ENCODE data around the gene DNASE1.
"Not testable (repeated sequence)": the region's sequence is repeated elsewhere in the genome, so short reads cannot be mapped to it uniquely, and the experiment has no call there.

The DNASE1 gene, protein sequence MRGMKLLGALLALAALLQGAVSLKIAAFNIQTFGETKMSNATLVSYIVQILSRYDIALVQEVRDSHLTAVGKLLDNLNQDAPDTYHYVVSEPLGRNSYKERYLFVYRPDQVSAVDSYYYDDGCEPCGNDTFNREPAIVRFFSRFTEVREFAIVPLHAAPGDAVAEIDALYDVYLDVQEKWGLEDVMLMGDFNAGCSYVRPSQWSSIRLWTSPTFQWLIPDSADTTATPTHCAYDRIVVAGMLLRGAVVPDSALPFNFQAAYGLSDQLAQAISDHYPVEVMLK

GRCh38 chr16:3654249-3654991 lies at the start of gene DNASE1:
Gene DNASE1, plus strand, starts transcription at chr16:3654691. Its CDS starts 683 bp downstream, at chr16:3655374.
- DNase-seq: peak; percentile 13

DNA sequence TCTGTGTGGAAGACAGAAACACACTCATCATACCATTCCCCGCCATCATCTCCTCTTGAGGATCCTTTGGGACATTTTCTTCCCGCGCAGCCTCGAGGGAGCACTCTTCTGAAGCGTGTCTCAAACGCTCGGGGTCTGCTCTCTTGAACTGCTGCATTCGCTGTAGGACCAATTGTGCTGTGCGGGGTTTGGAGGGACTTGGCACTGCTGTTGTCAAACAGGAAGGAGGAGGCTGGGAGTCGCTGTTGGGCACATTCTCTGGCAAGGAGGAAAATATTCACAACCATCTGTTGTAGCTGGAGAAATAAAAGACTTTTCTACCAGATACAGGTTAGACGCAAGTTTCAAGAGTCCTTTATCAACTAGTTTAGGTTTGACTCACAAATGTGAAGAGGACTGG lies 48.0 kb upstream of the DNASE1 start:
- DNase-seq: no peak

- DNase-seq: no peak
Measured at GRCh38 chr16:3607161-3607560, 47.3 kb upstream of the DNASE1 start.

DNA sequence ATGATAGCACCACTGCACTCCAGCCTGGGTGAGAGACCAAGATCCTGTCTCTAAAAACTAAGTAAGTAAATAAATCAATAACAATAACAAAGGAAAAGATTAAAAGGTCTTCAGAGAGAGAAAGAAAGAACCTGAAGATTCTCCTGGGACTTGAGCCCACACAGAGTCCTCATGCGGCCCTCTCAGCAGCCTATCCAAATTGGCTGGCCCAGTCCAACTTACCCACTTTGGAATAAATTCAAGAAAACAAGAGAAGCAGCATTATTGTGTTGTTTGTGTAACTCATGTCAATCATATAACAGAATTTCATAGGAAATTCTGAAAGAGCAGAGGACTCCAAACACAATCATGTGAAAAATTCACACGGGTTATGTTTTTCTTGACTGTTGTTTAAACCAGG lies 46.9 kb upstream of the DNASE1 start:
- no peak for DNase-seq

- DNase-seq: no peak
Measured at GRCh38 chr16:3608069-3608468, 46.4 kb upstream of the DNASE1 start.

DNA sequence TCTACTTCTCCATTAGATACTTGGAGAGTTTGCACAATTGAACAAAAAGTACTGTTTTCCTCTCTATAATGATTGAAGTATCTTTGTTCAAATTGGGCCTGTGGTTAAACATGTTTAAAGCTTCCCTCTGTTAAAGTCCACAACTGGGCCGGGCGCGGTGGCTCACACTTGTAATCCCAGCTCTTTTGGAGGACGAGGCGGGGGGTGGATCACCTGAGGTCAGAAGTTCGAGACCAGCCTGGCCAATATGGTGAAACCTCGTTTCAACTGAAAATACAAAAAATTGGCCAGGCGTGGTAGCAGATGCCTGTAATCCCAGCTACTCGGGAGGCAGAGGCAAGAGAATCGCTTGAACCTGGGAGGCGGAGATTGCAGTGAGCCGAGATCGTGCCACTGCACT lies 45.5 kb upstream of the DNASE1 start:
- DNase-seq: not testable (repeated sequence)

- no peak for DNase-seq
Measured at GRCh38 chr16:3609895-3610697, 44.4 kb upstream of the DNASE1 start.

DNA sequence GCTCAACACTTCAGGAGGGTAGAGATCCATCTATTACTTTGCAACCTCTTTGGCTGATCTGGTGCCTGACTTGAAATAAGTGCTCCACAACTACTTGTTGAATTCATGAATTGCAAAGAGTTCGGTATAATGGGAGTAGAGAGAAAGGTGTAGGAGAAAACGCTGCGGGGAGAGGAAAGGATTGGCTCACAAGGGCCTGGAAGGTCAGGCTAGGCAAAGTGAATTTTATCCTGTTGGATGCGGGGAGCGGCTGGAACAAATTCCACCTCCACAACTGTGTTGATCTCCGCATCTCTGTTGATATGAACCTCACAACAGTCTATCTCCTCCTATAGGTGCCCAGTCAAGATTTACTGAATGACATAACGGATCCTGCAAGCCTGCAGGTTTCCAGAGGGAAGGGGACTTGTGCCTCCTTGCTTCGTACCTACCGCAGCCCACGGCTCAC lies 43.8 kb upstream of the DNASE1 start:
- no peak for DNase-seq

DNA sequence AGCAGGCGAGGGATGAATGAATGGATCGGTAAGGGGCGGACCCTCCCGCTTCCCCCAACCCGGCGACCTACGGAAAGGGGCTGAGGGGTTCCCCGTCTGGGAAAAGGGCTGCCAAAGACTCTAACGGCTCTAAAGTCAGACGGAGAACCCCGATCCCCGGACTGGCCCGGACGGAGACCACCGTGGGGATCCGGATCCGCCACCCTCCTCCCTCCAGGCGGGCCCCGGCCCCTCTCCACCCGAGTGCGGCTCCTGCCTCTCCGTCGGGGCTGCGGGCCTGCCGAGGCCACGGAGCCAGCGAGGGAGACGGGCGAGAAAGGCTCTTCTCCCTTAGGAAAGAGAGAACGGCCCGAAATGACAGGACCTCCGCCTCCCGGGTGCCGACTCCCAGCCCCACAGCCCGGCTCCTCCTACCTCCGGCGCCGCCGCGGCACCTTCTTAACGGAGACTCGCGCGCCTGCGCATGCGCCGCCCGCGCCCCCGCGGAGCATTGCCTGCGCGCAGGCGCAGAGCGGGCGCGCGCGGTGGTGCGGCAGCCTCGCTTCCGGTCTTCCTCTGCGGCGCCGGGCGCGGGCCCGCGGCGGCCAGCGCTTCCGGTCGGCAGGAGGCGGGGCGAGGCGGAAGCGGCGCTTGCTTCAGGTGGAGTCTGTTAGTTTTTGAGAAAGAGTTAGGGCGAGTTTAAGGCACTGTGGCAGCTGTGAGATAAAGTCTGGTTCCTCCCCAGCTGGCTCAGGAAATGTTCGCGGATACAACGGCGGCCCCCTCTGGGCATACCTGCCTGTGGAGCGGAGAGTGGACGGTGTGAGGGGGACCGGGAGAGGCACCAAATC lies 43.1 kb upstream of the DNASE1 start, which contains the start of gene SLX4:
Gene SLX4, minus strand, starts transcription at position 461 of the 830 bp plus-strand sequence. CDS start 2,642 bp downstream, outside the sequence.
- DNase-seq: peak; percentile 94

DNA sequence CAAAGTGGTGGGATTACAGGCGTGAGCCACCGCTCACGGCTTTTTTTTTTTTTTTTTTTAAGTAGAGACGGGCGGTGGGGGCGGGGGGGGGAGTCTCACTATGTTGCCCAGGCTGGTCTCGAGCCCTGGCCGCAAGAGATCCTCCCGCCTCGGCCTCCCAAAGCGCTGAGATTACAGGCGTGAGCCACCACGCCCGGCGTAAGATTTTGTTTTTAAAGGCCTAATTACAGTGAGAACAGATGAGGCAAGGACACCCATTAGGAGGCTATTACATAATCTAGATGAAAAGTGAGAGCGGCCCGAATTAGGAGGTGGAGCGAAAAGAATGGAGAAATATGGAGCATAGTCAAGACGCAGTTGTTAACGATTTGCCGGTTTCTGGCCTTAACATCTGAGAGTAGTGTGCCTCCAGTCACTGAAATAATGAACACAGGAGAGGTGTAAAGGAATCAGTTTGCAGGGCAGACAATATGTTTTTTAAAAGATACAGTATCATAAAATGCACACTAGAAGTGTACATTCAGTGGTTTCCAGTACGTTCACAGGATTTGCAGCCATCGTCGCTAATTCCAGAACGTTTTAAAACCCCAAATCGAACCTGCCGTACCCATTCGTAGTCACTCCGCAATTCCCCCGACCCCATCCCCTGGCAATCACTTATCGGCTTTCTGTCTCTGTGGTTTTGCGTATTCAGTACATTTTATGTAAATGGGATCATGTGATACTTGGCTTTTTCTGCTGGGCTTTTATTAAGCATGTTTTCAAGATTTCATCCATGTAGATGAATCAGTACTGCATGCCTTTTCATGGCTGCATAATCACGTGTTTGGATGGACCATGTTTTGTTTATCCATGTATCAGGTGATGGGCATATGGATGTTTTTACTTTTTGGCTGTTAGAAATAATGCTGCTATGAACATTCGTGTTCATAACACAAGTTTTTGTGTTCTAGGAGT lies 41.7 kb upstream of the DNASE1 start:
- no peak for DNase-seq

DNA sequence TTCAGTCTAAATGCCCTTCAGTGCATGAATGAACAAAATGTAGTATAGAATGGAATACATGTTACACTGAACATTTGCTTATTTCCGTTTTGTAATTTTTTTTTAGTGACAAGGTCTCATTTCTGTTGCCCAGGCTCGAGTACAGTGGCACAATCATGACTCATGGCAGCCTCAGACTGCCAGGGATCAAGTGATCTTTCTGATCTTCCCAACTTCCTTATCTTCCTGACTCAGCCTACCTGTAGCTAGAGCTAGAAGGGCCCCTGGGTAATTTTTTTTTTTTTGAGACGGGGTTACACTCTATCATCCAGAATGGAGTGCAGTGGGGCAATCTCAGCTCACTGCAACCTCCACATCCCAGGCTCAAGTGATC lies 35.7 kb upstream of the DNASE1 start:
- DNase-seq: no peak

- DNase-seq: no peak
Measured at GRCh38 chr16:3623642-3624041, 30.8 kb upstream of the DNASE1 start.

GRCh38 chr16:3625331-3625730 lies 29.2 kb upstream of the DNASE1 start:
- DNase-seq: no peak

GRCh38 chr16:3625911-3626732 lies 28.4 kb upstream of the DNASE1 start:
- DNase-seq: peak; percentile 52

GRCh38 chr16:3637371-3637923 lies 17.0 kb upstream of the DNASE1 start:
- DNase-seq: no peak

GRCh38 chr16:3638916-3639644 lies 15.4 kb upstream of the DNASE1 start:
- DNase-seq: no peak

GRCh38 chr16:3640207-3640606 lies 14.3 kb upstream of the DNASE1 start:
- DNase-seq: no peak

DNA sequence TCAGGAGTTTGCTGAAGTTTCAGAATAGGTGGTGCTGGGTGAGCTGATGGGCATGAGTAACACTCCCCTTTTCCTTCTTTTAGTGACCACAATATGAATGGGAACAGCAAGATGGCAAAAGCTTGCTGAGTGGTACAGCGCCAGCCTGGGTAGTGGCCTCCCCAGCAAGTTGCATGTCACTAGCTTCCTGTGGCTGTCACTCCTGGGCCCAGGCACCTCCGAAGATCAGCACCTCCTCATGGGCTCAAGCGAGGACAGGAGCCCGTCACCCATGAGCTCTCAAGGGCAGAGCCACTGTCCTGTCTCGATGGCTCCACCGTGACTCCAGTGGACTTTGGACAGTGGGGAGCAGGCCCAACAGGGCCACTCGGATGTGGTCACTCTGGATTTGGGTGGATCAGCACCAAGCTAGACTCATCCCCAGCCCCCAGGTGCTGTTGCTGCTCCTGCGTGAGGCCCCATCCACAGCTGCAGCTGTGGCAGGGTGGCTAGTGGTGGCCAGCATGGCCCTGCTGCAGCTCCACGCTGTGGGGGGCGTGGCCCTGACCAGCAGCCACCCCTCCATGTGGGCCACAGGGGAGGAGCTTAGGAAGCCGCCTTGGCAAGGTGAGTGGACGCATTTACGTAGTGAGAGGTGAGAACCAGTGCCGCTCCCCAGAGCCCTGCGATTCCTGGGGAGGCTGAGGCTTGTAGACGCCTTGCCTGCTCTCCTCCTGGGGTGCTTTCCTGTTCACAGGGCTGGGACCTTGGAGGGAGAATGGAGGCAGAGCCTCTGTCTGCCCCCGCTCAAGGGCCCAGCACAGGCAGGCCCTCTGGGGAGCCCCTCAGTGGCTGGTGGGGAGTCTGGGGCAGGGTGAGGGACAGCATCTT lies 13.6 kb upstream of the DNASE1 start:
- no peak for DNase-seq

Data from NCI-H510A treated with DMSO at 0.1 percent for 48 hours (cell line).